ENCODE data around the gene UBL4A. TPM values are rescaled to one million over a fixed set of nuclear protein-coding genes. Genes with fewer than 3 reads are reported as not detected.
"Not testable (repeated sequence)": the region's sequence is repeated elsewhere in the genome, so short reads cannot be mapped to it uniquely, and the experiment has no call there.

The UBL4A gene
- total and polyA plus RNA-seq, 5 experiments from 2014 or later = 29.0 to 51.7 (median 31.1) TPM

- Mint-ChIP-seq H3K4me3 (no peak overlapping the region), H3K4me1 (peaks cover 5 to 12% (median 10%) of the 10 kb centered on the region in 4 donors), H3K27ac (peak overlapping the region in 1 of 10 donors; percentile 34), H3K9me3 (peaks cover 0 to 2% (median 0%) of the 10 kb centered on the region in 9 donors), H3K27me3 (no peaks in the 10 kb centered on the region), H3K36me3 (peaks cover 0 to 23% (median 3%) of the 10 kb centered on the region in 3 donors)
- DNase-seq (no peak), ATAC-seq (no peak)
- POLR2A ChIA-PET = no interaction called here
Measured at GRCh38 chrX:154506483-154507332, 20.3 kb upstream of the UBL4A start.

GRCh38 chrX:154505734-154506133 is 19.3 kb upstream of the UBL4A start:
- peaks cover 0 to 23% (median 3%) of the 10 kb centered on the region in 3 donors for H3K36me3 Mint-ChIP-seq
- H3K27ac Mint-ChIP-seq = peak overlapping the region in 1 of 10 donors; percentile 43
- no peak overlapping the region for H3K4me3 Mint-ChIP-seq
- no peak for ATAC-seq
- peaks cover under 1 to 2% (median 1%) of the 10 kb centered on the region in 4 donors for H3K4me1 Mint-ChIP-seq
- no peaks in the 10 kb centered on the region for H3K27me3 Mint-ChIP-seq
- H3K9me3 Mint-ChIP-seq = peaks cover 0 to 2% (median 0%) of the 10 kb centered on the region in 9 donors
- POLR2A ChIA-PET = no interaction called here
- DNase-seq = no peak

- no peaks in the 10 kb centered on the region for H3K4me1 Mint-ChIP-seq
- H3K27me3 Mint-ChIP-seq = no peaks in the 10 kb centered on the region
- H3K9me3 Mint-ChIP-seq = no peaks in the 10 kb centered on the region
- no peak overlapping the region for H3K4me3 Mint-ChIP-seq
- H3K27ac Mint-ChIP-seq = no peak overlapping the region
- DNase-seq (no peak), ATAC-seq (no peak)
- POLR2A ChIA-PET = interaction anchor here (0.7 to 3.1 kb wide), 4 partner anchors 11 to 819 kb away, joined by 3 to 14 read pairs (median 6); partner anchors contain the start of genes FAM3A and SLC10A3
- peaks cover 0 to 15% (median 0%) of the 10 kb centered on the region in 3 donors for H3K36me3 Mint-ChIP-seq
Measured at GRCh38 chrX:154502989-154503388, 16.6 kb upstream of the UBL4A start.

- ATAC-seq (no peak), DNase-seq (no peak)
- Mint-ChIP-seq H3K27ac (no peak overlapping the region), H3K4me1 (no peaks in the 10 kb centered on the region), H3K4me3 (no peak overlapping the region), H3K9me3 (no peaks in the 10 kb centered on the region), H3K27me3 (no peaks in the 10 kb centered on the region), H3K36me3 (peaks cover 0 to 15% (median 0%) of the 10 kb centered on the region in 3 donors)
- POLR2A ChIA-PET = interaction anchor here (0.6 to 3.1 kb wide), 5 partner anchors 12 to 818 kb away, joined by 4 to 14 read pairs (median 5); partner anchors contain the start of genes FAM3A and SLC10A3
Measured at GRCh38 chrX:154502098-154502497, 15.7 kb upstream of the UBL4A start.

GRCh38 chrX:154501423-154501822 is 15.0 kb upstream of the UBL4A start:
- not testable (repeated sequence) for H3K9me3 Mint-ChIP-seq, H3K4me1 Mint-ChIP-seq, H3K27me3 Mint-ChIP-seq, H3K4me3 Mint-ChIP-seq, DNase-seq, ATAC-seq, H3K27ac Mint-ChIP-seq
- H3K36me3 Mint-ChIP-seq = peaks cover 0 to 12% (median 0%) of the 10 kb centered on the region in 3 donors
- POLR2A ChIA-PET = interaction anchor here (0.9 to 3.1 kb wide), 2 partner anchors 13 to 14 kb away, joined by 3 to 14 read pairs; partner anchors contain the start of gene FAM3A

GRCh38 chrX:154496591-154497137 is 10.2 kb upstream of the UBL4A start:
- not testable (repeated sequence) for H3K4me1 Mint-ChIP-seq, ATAC-seq, DNase-seq, H3K4me3 Mint-ChIP-seq, H3K9me3 Mint-ChIP-seq, H3K27me3 Mint-ChIP-seq, H3K36me3 Mint-ChIP-seq
- peak overlapping the region in 1 of 10 donors; percentile 60 for H3K27ac Mint-ChIP-seq
- POLR2A ChIA-PET = interaction anchor here (0.6 to 1.2 kb wide), 3 partner anchors 11 to 193 kb away, joined by 3 to 6 read pairs (median 3); no protein-coding TSS in a partner anchor

- POLR2A ChIA-PET = interaction anchor here (1.3 kb wide), 1 partner anchor 97 kb away, joined by 5 read pairs; the partner anchor contains the start of gene RPL10
- Mint-ChIP-seq H3K27me3 (no peaks in the 10 kb centered on the region), H3K27ac (no peak overlapping the region), H3K4me1 (peaks cover 0 to 7% (median 0%) of the 10 kb centered on the region in 4 donors), H3K36me3 (no peaks in the 10 kb centered on the region), H3K9me3 (no peaks in the 10 kb centered on the region), H3K4me3 (no peak overlapping the region)
- ATAC-seq (no peak), DNase-seq (no peak)
Measured at GRCh38 chrX:154495472-154495922, 9.1 kb upstream of the UBL4A start.

GRCh38 chrX:154494715-154495114 is 8.3 kb upstream of the UBL4A start:
- H3K27ac Mint-ChIP-seq = no peak overlapping the region
- POLR2A ChIA-PET = interaction anchor here (1.3 kb wide), 1 partner anchor 96 kb away, joined by 5 read pairs; the partner anchor contains the start of gene RPL10
- DNase-seq (no peak), ATAC-seq (no peak)
- H3K36me3 Mint-ChIP-seq = no peaks in the 10 kb centered on the region
- H3K27me3 Mint-ChIP-seq = no peaks in the 10 kb centered on the region
- no peaks in the 10 kb centered on the region for H3K9me3 Mint-ChIP-seq
- H3K4me1 Mint-ChIP-seq = peaks cover under 1 to 7% (median 2%) of the 10 kb centered on the region in 4 donors
- no peak overlapping the region for H3K4me3 Mint-ChIP-seq

- Mint-ChIP-seq H3K27ac (peak within 1 kb of the TSS; percentile 73 to 96 (median 94)), H3K27me3 (no peaks in the 10 kb centered on the region), H3K36me3 (peaks cover 0 to 8% (median 0%) of the 10 kb centered on the region in 3 donors), H3K4me1 (peaks cover 4 to 30% (median 20%) of the 10 kb centered on the region in 4 donors), H3K4me3 (peak within 1 kb of the TSS; percentile 83 to 93 (median 87)), H3K9me3 (no peaks in the 10 kb centered on the region)
- DNase-seq (peak; percentile 72 to 93 (median 81)), ATAC-seq (peak; percentile 80 to 83)
- POLR2A ChIA-PET = interaction anchor here (0.6 to 9.4 kb wide), 24 partner anchors 9 to 519 kb away, joined by 3 to 102 read pairs (median 6); partner anchors contain the start of genes ATP6AP1, EMD, FAM3A and G6PD
Measured at GRCh38 chrX:154490414-154491083, 4.1 kb upstream of the UBL4A start, which contains the start of gene SLC10A3. Gene SLC10A3, minus strand, starts transcription at chrX:154490629. Its CDS starts 1,689 bp downstream, at chrX:154488940.

GRCh38 chrX:154490021-154490413 is 3.6 kb upstream of the UBL4A start:
- DNase-seq = peak in 1 of 10 donors; percentile 18
- Mint-ChIP-seq H3K27me3 (no peaks in the 10 kb centered on the region), H3K27ac (peak overlapping the region; percentile 73 to 95 (median 90)), H3K36me3 (peaks cover 0 to 8% (median 0%) of the 10 kb centered on the region in 3 donors), H3K4me1 (peaks cover 4 to 34% (median 20%) of the 10 kb centered on the region in 4 donors), H3K4me3 (peak overlapping the region; percentile 82 to 91 (median 86)), H3K9me3 (no peaks in the 10 kb centered on the region)
- POLR2A ChIA-PET = interaction anchor here (0.6 to 9.4 kb wide), 23 partner anchors 10 to 518 kb away, joined by 3 to 102 read pairs (median 5); partner anchors contain the start of genes ATP6AP1, EMD, FAM3A and G6PD
- peak; percentile 11 to 22 for ATAC-seq

- H3K4me1 Mint-ChIP-seq = peaks cover 4 to 39% (median 23%) of the 10 kb centered on the region in 4 donors
- H3K27ac Mint-ChIP-seq = peak overlapping the region; percentile 73 to 95 (median 90)
- peak overlapping the region; percentile 82 to 91 (median 86) for H3K4me3 Mint-ChIP-seq
- H3K27me3 Mint-ChIP-seq = no peaks in the 10 kb centered on the region
- peaks cover 0 to 8% (median 0%) of the 10 kb centered on the region in 3 donors for H3K36me3 Mint-ChIP-seq
- H3K9me3 Mint-ChIP-seq = no peaks in the 10 kb centered on the region
- DNase-seq (no peak), ATAC-seq (no peak)
- POLR2A ChIA-PET = interaction anchor here (0.9 to 9.4 kb wide), 8 partner anchors 9 to 517 kb away, joined by 3 to 102 read pairs (median 14); partner anchors contain the start of genes FAM3A, HCFC1, RPL10 and TMEM187
Measured at GRCh38 chrX:154489182-154489581, 2.8 kb upstream of the UBL4A start.
